ENCODE data around the gene IL1A.

IL1A gene

GRCh38 chr2:112829101-112829960, 45.0 kb upstream of the IL1A start:
- no peak for DNase-seq (ENCODE audit: low read depth, low spot score)
- WGBS (ENCODE audit: insufficient coverage, insufficient read length), result no CpG with 5 or more reads among the region's 5 CpGs
- no peaks in the 10 kb centered on the region for H3K4me1 ChIP-seq (ENCODE audit: control insufficient read depth, insufficient read depth, low read length)

DNA sequence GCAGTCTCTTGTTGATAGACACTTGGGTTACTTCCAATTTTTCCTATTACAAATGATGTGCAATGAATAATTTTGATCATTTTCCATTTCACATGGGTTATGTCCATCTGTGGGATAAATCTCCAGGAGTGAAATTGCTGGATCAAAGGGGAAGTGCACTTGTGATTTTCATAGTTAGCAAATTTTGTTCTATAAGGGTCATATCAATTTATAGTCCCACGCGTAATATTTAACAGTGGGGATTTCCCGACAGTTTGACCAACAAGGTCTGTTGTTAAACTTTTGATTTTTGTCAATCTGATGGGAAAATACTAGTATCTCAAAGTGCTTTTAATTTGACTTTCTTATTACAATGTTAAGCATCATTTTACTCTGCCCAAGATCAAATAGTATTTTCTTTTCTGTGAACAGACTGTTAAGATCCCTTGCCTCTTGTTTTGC, 44.0 kb upstream of the IL1A start:
- Histone ChIP-seq H3K9me3 (ENCODE audit: control insufficient read depth, insufficient read depth, low read length) (no peaks in the 10 kb centered on the region), H3K4me1 (ENCODE audit: control insufficient read depth, insufficient read depth, low read length) (no peaks in the 10 kb centered on the region), H3K27ac (ENCODE audit: low read length) (no peak overlapping the region), H3K4me3 (ENCODE audit: low read length) (no peak overlapping the region), H3K36me3 (ENCODE audit: control insufficient read depth, insufficient read depth, low read length) (no peaks in the 10 kb centered on the region), H3K27me3 (ENCODE audit: control insufficient read depth, insufficient read depth, low read length) (no peaks in the 10 kb centered on the region; the same call in 1 of the 2 replicates)
- no peak for DNase-seq (ENCODE audit: low read depth, low spot score)
- WGBS (ENCODE audit: insufficient coverage, insufficient read length), result no CpG with 5 or more reads among the region's 3 CpGs

More at GRCh38 chr2:112829101-112829960, 45.0 kb upstream of the IL1A start:
- Histone ChIP-seq H3K4me3 (ENCODE audit: low read length) (no peak overlapping the region), H3K9me3 (ENCODE audit: control insufficient read depth, insufficient read depth, low read length) (no peaks in the 10 kb centered on the region), H3K36me3 (ENCODE audit: control insufficient read depth, insufficient read depth, low read length) (no peaks in the 10 kb centered on the region), H3K27me3 (ENCODE audit: control insufficient read depth, insufficient read depth, low read length) (no peaks in the 10 kb centered on the region; the same call in 1 of the 2 replicates), H3K27ac (ENCODE audit: low read length) (no peak overlapping the region)

DNA sequence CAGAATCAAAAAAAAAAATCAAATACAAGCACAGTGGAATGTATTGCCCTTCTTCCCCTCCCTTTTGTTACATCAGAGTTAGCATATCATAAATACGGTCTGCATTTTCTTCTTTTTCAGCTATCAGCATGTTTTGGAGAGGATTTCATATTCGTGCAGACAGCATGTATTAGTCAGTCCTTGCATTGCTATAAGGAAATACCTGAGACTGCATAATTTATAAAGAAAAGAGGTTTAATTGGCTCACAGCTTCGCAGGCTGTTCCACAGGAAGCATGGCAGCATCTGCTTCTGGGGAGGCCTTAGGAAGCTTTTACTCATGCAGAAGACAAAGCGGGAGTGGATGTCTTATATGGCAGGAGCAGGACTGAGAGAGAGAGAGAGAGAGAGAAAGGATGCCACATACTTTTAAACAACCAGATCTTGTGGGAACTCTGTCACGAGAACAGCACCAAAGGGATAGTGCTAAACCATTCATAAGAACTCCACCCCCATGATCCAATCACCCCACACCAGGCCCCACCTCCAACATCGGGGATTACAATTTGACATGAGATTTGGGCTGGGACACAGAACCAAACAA, 43.4 kb upstream of the IL1A start:
- Histone ChIP-seq H3K27ac (ENCODE audit: low read length) (no peak overlapping the region), H3K4me1 (ENCODE audit: control insufficient read depth, insufficient read depth, low read length) (no peaks in the 10 kb centered on the region), H3K27me3 (ENCODE audit: control insufficient read depth, insufficient read depth, low read length) (no peaks in the 10 kb centered on the region; the same call in 1 of the 2 replicates), H3K9me3 (ENCODE audit: control insufficient read depth, insufficient read depth, low read length) (no peaks in the 10 kb centered on the region), H3K4me3 (ENCODE audit: low read length) (no peak overlapping the region), H3K36me3 (ENCODE audit: control insufficient read depth, insufficient read depth, low read length) (no peaks in the 10 kb centered on the region)
- WGBS (ENCODE audit: insufficient coverage, insufficient read length), result no CpG with 5 or more reads among the region's 6 CpGs
- no peak for DNase-seq (ENCODE audit: low read depth, low spot score)

- no peaks in the 10 kb centered on the region for H3K4me1 ChIP-seq (ENCODE audit: control insufficient read depth, insufficient read depth, low read length)
- no peaks in the 10 kb centered on the region; the same call in 1 of the 2 replicates for H3K27me3 ChIP-seq (ENCODE audit: control insufficient read depth, insufficient read depth, low read length)
- no peak overlapping the region for H3K27ac ChIP-seq (ENCODE audit: low read length)
- H3K4me3 ChIP-seq (ENCODE audit: low read length), result no peak overlapping the region
- no peaks in the 10 kb centered on the region for H3K9me3 ChIP-seq (ENCODE audit: control insufficient read depth, insufficient read depth, low read length)
- no peaks in the 10 kb centered on the region for H3K36me3 ChIP-seq (ENCODE audit: control insufficient read depth, insufficient read depth, low read length)
- no CpG with 5 or more reads among the region's 3 CpGs for WGBS (ENCODE audit: insufficient coverage, insufficient read length)
- DNase-seq (ENCODE audit: low read depth, low spot score), result no peak
These were observed 42.7 kb upstream of the IL1A start for GRCh38 chr2:112827009-112827408.

DNA sequence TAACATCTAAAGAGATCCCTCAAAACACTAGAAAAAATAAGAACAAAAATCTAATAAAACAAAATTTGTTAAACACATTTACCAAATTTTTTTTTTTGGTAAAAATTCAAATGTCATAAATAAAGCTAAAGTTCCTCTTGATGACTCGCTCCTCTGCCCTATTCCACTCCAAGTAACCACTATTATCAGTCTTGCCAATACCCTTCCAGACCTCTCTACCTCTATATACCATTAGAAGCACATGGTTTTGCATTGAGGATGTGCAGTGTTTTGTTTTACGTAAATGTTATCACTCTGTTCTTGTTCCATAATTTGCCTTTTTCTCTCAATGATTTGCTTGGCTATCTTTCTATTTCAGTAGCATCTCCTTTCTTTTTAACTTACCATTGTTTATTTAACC, 41.4 kb upstream of the IL1A start:
- H3K27ac ChIP-seq (ENCODE audit: low read length), result no peak overlapping the region
- no peaks in the 10 kb centered on the region for H3K9me3 ChIP-seq (ENCODE audit: control insufficient read depth, insufficient read depth, low read length)
- H3K4me1 ChIP-seq (ENCODE audit: control insufficient read depth, insufficient read depth, low read length), result no peaks in the 10 kb centered on the region
- DNase-seq (ENCODE audit: low read depth, low spot score), result no peak
- no peaks in the 10 kb centered on the region for H3K36me3 ChIP-seq (ENCODE audit: control insufficient read depth, insufficient read depth, low read length)
- WGBS (ENCODE audit: insufficient coverage, insufficient read length), result no CpG with 5 or more reads among the region's 2 CpGs
- no peaks in the 10 kb centered on the region for H3K27me3 ChIP-seq (ENCODE audit: control insufficient read depth, insufficient read depth, low read length)
- no peak overlapping the region for H3K4me3 ChIP-seq (ENCODE audit: low read length)

DNA sequence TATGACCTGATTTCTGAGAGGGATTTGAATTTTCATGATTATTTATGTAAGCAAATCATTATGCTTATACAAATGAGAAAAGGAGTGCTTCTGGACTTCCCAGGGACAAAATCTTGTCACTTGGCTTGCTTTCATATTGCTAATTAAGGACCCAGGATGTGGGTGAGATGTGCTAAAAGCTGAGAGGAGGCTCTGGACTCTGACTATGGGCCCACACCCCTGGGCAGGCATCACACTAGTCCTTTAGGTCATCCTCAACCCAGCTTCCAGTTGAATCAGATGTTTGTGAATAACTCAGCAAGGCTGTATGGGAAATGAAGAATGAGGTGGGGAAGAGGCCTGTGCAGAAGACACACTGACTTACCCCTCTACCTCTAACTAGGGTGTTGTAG, 40.4 kb upstream of the IL1A start:
- Histone ChIP-seq H3K9me3 (ENCODE audit: control insufficient read depth, insufficient read depth, low read length) (no peaks in the 10 kb centered on the region), H3K4me3 (ENCODE audit: low read length) (no peak overlapping the region), H3K27me3 (ENCODE audit: control insufficient read depth, insufficient read depth, low read length) (no peaks in the 10 kb centered on the region), H3K4me1 (ENCODE audit: control insufficient read depth, insufficient read depth, low read length) (no peaks in the 10 kb centered on the region), H3K36me3 (ENCODE audit: control insufficient read depth, insufficient read depth, low read length) (no peaks in the 10 kb centered on the region), H3K27ac (ENCODE audit: low read length) (no peak overlapping the region)
- DNase-seq (ENCODE audit: low read depth, low spot score), result no peak

DNA sequence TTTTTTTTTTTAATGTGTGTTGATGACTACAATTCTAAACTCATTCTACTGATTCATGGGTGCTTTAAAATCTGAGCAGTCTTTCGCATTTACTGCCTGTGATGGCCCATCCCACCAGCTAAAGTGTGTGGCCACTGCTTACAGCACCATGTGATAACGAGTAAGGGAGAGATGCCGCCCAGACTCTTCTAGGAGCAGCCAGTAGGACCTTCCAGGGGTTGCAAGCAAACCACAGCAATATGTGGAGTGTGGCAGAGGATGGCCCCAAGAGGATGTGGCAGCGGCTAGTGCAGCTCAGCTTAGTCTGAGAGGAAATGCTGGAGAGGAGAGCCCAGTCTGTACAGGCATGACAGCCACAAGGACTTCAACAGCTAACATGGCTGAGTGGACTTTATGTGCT, 37.4 kb upstream of the IL1A start:
- H3K4me3 ChIP-seq (ENCODE audit: low read length), result no peak overlapping the region
- H3K27ac ChIP-seq (ENCODE audit: low read length), result no peak overlapping the region
- DNase-seq (ENCODE audit: low read depth, low spot score), result no peak
- peaks cover 4% of the 10 kb centered on the region; the same call in 1 of the 2 replicates for H3K4me1 ChIP-seq (ENCODE audit: control insufficient read depth, insufficient read depth, low read length)
- H3K36me3 ChIP-seq (ENCODE audit: control insufficient read depth, insufficient read depth, low read length), result no peaks in the 10 kb centered on the region
- H3K9me3 ChIP-seq (ENCODE audit: control insufficient read depth, insufficient read depth, low read length), result no peaks in the 10 kb centered on the region
- no CpG with 5 or more reads among the region's 4 CpGs for WGBS (ENCODE audit: insufficient coverage, insufficient read length)
- H3K27me3 ChIP-seq (ENCODE audit: control insufficient read depth, insufficient read depth, low read length), result no peaks in the 10 kb centered on the region

DNA sequence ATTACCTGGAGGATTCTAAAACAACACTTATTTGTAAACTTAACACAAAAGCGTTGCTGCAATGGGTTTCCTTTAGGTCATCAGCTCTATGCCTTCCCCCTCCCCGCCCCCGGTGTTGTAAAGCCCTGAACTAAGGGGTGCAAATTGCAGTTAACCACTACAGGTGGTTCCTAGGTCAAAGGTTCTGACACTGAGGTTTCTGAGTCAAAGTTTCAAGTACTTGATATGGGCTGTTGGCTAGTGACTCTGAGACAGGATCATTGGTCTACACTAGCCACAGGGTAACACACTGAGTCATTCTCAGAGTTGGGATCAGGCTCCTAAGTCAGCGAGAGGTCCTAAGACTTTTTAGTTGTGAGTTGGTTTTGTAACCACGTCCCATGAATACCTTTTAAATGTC, 36.8 kb upstream of the IL1A start:
- no peaks in the 10 kb centered on the region for H3K27me3 ChIP-seq (ENCODE audit: control insufficient read depth, insufficient read depth, low read length)
- DNase-seq (ENCODE audit: low read depth, low spot score), result no peak
- WGBS (ENCODE audit: insufficient coverage, insufficient read length), result no CpG with 5 or more reads among the region's 5 CpGs
- H3K36me3 ChIP-seq (ENCODE audit: control insufficient read depth, insufficient read depth, low read length), result no peaks in the 10 kb centered on the region
- no peak overlapping the region for H3K4me3 ChIP-seq (ENCODE audit: low read length)
- H3K9me3 ChIP-seq (ENCODE audit: control insufficient read depth, insufficient read depth, low read length), result no peaks in the 10 kb centered on the region
- H3K27ac ChIP-seq (ENCODE audit: low read length), result no peak overlapping the region
- peaks cover 4% of the 10 kb centered on the region; the same call in 1 of the 2 replicates for H3K4me1 ChIP-seq (ENCODE audit: control insufficient read depth, insufficient read depth, low read length)

- Histone ChIP-seq H3K4me1 (ENCODE audit: control insufficient read depth, insufficient read depth, low read length) (peaks cover 4% of the 10 kb centered on the region; the same call in 1 of the 2 replicates), H3K4me3 (ENCODE audit: low read length) (no peak overlapping the region), H3K9me3 (ENCODE audit: control insufficient read depth, insufficient read depth, low read length) (no peaks in the 10 kb centered on the region), H3K36me3 (ENCODE audit: control insufficient read depth, insufficient read depth, low read length) (no peaks in the 10 kb centered on the region), H3K27me3 (ENCODE audit: control insufficient read depth, insufficient read depth, low read length) (no peaks in the 10 kb centered on the region), H3K27ac (ENCODE audit: low read length) (no peak overlapping the region)
- no peak for DNase-seq (ENCODE audit: low read depth, low spot score)
These were observed 36.0 kb upstream of the IL1A start for GRCh38 chr2:112820343-112820742.

GRCh38 chr2:112819081-112819480, 34.8 kb upstream of the IL1A start:
- Histone ChIP-seq H3K27me3 (ENCODE audit: control insufficient read depth, insufficient read depth, low read length) (no peaks in the 10 kb centered on the region), H3K4me1 (ENCODE audit: control insufficient read depth, insufficient read depth, low read length) (peaks cover 5% of the 10 kb centered on the region), H3K36me3 (ENCODE audit: control insufficient read depth, insufficient read depth, low read length) (no peaks in the 10 kb centered on the region), H3K4me3 (ENCODE audit: low read length) (no peak overlapping the region), H3K27ac (ENCODE audit: low read length) (no peak overlapping the region), H3K9me3 (ENCODE audit: control insufficient read depth, insufficient read depth, low read length) (no peaks in the 10 kb centered on the region)
- no peak for DNase-seq (ENCODE audit: low read depth, low spot score)
- no CpG with 5 or more reads among the region's 7 CpGs for WGBS (ENCODE audit: insufficient coverage, insufficient read length)

All from iPS DF 6.9 (cell line).